ENCODE measurements around the gene TLL1.

DNA sequence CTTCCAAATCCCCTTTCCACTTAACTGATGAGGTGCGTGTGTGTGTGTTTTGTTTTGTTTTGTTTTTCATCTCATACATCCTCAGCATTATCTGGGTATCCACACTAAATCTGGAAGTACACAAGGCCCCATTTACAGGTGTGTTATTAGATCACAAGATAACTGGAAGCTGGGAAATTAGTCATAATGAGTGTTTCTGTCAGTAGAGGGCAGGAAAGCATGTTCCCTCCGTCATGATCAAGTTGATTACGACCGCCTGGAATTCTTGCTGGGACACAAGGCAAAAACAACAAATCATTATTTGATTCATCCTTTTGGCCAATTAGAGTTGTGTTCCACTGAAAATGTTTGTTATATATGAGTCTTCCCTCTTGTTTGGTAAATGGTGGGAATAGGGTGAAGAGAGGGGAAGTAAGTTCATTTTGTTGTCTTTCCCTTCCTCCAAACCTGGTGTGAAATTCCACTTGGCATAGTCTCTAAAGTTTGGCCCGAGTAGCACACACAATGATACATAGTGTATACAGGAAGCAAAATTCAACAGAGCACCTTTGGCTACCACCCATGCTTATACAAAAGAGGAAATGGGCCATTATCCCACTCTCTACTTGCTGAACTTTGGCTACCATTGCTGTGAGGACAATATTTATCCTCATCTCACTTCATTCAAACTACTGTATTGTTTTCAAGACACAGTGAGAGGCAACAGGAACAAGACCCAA lies 33.3 kb upstream of the TLL1 start:
- TF ChIP-seq POLR2A (IDR thresholded peaks at IDR 0.05; ENCODE audit: low read depth, low read length) = no peak
- no peak for TF ChIP-seq TAF1 (IDR thresholded peaks at IDR 0.05; ENCODE audit: borderline replicate concordance, low read depth, low read length)
- no peak for TF ChIP-seq POLR2AphosphoS5 (IDR thresholded peaks at IDR 0.05; ENCODE audit: low read depth, low read length)
